ENCODE measurements around the gene HABP2.

HABP2 gene

DNA sequence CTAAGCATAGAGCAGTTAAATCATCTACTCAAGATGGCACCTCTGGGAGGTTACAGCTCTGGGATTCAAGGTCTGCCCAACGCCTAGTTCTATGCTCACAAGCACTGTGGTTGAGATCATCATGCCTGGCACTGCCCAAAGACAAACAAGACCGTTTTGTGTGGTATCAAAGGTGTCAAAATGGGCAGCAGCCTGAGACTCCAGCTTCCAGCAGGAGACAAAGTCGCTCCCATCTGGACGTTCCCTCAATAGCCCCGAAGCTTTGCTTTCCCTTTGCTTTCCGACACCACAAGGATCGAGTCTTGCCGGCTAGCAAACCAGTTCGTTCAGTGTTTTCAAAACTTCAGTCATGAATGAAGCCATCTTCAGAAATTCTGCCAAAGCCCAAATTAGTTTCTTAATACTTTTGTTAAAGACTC, 5.1 kb downstream of the HABP2 start:
- DNase-seq (ENCODE audit: low spot score) = no peak

GRCh38 chr10:113560071-113560470, 7.2 kb downstream of the HABP2 start:
- no peak for DNase-seq (ENCODE audit: low spot score)

DNA sequence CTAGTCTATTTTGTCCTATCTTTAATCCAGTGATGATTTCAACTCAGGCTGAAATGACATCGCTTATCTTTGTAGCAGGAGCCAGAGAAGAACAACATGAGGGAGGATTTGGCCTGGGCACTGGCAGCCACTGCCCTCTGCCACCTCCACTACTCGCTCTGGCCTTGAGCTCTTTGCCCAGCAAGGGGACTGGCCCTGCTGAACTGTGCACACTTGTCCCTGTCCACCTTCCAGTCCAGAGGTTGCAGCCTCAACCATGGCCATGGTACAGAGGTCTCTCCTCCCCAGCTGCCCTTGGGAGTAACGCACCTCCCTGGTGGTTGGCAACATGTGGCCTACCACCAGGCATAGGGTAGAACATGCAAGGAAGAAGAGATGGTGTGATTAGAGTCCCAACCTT, 8.4 kb downstream of the HABP2 start:
- no peak for DNase-seq (ENCODE audit: low spot score)

GRCh38 chr10:113562069-113562468, 9.2 kb downstream of the HABP2 start:
- no peak for DNase-seq (ENCODE audit: low spot score)

DNA sequence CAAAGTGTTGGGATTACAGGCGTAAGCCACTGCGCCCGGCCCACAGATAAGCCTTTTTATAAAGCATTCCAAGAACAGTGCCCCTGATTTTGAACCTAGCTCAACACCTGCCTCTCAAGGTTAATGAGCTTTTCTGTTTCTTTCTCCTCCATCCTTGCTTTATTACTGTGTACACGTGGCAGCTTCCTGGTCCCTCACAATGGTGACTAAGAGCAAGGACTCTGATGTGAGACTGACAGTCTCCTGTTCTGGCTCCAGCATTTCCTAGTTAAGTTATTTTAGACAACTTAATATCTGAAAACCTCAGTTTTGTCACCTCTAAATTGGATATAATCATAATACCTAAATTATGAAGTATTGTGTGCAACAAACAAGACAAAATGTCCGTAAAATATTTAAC, 9.9 kb downstream of the HABP2 start:
- no peak for DNase-seq (ENCODE audit: low spot score)

- DNase-seq (ENCODE audit: low spot score) = peak; percentile 51
These were observed 10.6 kb downstream of the HABP2 start for GRCh38 chr10:113563306-113564088.

DNA sequence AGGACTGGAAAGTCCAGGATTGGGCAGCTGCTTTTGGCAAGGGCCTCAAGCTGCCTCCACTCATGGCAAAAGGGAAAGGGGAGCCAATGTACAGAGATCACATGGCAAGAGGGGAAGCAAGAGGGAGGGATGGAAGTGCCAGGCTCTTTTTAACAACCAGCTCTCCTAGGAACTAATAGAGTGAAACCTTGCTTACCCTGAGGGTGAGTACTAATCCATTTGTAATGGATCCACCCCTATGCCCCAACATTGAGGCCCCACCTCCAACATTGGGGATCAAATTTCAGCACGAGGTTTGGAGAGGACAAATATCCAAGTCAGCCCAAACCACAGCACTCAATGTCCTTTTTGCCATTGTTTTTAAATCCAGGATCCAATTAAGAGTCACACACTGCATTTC, 12.5 kb downstream of the HABP2 start:
- no peak for DNase-seq (ENCODE audit: low spot score)

- DNase-seq (ENCODE audit: low spot score) = no peak
These were observed 14.0 kb downstream of the HABP2 start for GRCh38 chr10:113566888-113567287.

GRCh38 chr10:113569576-113569975, 16.7 kb downstream of the HABP2 start:
- DNase-seq (ENCODE audit: low spot score) = no peak

DNA sequence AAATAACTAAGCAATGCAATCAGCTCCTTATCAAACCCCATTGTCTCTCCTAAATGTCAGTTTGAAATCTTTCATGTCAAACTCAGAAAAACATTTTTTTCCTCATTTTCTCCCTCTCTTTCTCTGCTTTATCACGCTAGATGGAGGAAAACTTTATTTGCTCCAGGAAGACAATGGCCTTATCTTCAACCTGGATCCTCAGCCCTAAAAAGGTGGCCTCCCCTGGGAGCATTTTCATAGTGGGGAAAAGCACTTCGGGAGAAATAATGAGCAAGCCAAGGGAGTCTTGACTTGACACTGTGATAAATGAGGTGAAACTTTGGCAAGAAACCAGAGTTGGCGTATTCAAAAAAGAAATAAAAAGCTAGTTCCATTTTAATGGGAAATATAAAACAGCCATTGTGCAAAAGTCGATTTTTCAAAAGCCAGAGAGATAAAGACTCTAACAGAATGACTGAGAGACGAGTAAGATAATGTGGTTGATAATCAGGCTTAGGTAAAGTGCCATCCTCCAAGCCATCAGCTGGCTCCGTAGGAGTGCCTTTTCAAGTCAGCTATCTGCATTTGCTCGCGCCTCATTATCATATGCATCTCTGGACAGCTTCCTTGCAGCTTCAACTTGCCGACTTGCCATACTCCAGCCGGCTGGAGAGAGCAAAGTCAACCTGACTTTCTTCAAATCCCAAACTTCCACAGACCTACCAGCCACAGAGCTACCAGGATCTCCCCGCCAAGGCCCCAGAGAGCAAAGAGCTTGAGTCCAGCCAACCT, 19.9 kb downstream of the HABP2 start:
- no peak for DNase-seq (ENCODE audit: low spot score)

GRCh38 chr10:113573368-113573767, 20.5 kb downstream of the HABP2 start:
- DNase-seq (ENCODE audit: low spot score) = no peak

DNA sequence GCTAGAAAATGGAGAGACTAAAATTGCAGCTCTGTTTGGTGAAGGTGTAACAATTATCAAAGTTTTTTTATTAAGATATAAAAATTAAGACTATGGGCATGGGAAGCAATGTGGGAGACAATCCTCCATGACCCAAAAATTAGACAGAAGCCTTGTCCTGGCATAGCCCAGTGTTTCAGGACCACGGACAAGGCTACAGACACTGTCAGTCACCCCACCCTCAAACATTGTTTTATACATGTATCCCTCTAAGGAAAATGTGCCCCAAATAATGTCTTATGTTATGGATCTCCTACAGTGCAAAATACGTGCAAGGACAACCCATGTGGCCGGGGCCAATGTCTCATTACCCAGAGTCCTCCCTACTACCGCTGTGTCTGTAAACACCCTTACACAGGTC, 24.0 kb downstream of the HABP2 start:
- no peak for DNase-seq (ENCODE audit: low spot score)

DNA sequence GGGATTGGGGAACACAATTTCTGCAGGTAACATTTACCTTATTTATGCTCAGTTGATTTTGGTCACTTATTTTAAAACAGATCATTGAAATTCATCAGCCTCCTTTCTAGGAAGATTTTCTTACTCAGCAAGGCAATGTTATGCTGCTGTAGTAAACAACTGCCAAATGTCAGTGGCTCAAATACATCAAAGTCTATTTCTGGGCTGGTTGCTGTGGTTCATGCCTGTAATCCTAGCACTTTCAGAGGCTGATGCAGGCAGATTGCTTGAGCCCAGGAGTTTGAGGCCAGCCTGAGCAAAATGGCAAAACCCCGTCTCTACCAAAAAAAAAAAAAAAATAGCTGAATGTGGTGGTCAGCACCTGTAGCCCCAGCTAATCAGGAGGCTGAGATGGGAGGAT, 25.9 kb downstream of the HABP2 start:
- no peak for DNase-seq (ENCODE audit: low spot score)

DNA sequence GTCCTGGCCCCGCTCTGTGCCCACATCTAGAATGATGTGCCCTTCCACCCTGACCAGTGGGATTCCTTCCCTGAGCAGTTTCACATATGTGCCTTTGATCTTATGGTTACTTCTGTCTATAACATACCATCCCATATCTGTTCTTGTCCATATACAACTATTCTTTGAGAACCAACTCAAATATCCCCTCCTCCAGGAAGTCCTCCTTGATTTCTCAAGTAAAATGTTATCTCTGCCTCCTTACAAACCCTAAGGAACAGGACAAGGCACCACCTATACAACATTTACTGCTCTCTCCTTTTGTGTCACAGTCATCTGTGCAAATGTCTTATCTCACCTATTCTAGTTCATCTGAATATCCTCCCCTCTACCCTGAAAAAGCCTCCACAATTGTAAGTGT, 28.2 kb downstream of the HABP2 start:
- DNase-seq (ENCODE audit: low spot score) = no peak

DNA sequence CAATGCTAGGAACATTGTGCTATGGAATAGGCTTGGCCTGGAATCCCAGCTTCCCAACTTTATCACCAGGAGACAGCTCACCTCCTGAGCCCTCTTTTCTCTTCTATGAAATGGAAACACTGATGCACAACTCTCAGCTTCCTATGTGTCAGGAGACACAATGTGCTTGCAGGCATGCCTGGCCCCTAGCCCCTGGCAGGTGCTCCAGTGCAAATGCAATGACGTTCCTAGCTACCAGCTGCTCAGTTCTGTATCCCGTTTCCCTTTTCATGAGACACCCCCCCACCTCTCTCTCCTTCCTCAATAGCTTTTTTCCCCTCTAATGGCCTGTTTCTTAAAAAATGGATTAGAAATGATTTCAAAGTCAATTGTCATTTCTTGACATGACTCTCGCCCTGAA, 30.7 kb downstream of the HABP2 start:
- DNase-seq (ENCODE audit: low spot score) = no peak

DNA sequence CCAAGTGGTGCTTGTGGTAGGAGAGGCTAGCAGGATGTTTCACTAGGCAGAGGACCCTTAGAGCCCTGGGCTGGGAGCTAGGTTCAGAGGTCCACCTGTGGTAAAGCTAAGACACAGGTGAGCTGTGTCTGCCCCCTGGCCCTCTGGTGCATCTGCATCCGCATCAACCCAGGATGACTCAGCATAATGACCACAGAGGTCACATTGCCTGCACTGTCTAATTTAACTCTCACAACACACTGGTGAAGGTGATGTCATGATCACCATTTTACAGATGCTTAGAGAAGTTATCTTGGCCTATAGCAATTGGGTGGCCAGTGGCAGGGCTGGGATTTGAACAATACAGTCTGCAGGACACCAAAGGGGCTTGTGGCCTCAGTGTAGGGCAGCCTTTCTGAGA, 33.1 kb downstream of the HABP2 start:
- no peak for DNase-seq (ENCODE audit: low spot score)

DNA sequence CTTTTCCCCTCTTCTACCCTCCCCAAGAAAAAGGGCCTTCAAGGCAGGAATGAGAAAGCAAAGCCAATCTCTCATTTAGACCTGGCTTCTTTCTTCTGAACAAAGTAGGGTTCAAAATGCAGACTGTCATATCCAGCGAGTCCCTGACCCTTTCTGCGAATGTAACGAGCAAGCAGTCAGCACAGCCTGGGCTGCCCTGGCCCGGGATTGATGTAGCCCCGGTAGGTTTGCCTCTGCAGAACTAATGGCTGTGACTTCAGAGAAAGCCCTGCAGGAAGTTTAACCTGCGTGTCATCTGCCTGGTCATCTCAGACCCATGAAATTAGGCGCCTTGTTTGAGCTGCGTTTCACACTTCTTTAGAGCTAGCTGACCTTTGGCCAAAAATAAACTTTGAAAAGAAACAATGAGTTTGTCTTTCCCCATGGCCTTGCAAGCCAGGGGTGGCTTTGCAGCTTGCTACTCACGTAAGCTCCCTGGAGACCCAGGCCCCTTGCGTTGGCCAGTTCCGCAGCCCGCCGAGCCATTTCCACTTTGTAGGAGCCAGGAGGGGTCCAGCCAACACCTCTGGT, 36.4 kb downstream of the HABP2 start:
- DNase-seq (ENCODE audit: low spot score) = no peak

GRCh38 chr10:113590581-113590980, 37.7 kb downstream of the HABP2 start:
- no peak for DNase-seq (ENCODE audit: low spot score)

DNA sequence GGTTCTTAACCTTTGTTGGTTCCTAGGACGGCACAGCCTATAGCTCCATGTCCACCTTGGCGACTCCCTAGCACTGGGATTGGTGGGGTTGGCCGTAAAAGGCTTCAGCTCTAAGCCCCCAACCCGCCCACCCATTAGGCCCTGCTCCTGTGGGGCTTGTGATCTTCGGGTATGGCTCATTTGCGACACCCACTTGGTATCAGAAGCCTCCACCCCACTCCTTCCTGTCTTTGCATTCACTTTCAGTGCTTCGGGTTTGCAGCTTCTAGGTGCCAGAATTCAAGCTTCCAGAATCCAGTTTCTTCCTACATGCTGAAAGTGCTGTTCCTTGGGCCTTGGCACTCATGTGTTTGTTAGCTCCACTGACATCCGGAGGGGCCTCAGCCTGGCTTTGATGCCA, 39.5 kb downstream of the HABP2 start:
- DNase-seq (ENCODE audit: low spot score) = no peak

DNA sequence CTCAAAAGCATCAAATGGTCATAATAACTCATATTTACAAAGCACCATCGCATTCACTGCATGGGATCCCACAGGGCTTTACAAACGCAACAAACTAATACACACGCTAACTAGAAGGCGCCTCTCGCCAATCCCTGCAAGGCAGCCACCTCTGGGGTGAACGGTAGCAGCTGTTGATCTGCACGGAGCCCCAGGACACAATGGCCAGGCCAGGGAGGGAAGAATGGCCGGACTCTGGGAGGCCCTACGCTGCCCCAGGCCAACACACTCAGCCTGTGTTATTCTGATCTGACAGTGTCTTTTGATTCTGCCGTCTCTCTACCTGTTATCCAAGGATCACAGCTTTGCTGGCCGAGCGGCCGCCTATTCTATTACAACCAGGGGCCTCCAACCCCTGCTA, 41.8 kb downstream of the HABP2 start:
- DNase-seq (ENCODE audit: low spot score) = no peak

- no peak for DNase-seq (ENCODE audit: low spot score)
These were observed 47.7 kb downstream of the HABP2 start for GRCh38 chr10:113600569-113600968.

DNA sequence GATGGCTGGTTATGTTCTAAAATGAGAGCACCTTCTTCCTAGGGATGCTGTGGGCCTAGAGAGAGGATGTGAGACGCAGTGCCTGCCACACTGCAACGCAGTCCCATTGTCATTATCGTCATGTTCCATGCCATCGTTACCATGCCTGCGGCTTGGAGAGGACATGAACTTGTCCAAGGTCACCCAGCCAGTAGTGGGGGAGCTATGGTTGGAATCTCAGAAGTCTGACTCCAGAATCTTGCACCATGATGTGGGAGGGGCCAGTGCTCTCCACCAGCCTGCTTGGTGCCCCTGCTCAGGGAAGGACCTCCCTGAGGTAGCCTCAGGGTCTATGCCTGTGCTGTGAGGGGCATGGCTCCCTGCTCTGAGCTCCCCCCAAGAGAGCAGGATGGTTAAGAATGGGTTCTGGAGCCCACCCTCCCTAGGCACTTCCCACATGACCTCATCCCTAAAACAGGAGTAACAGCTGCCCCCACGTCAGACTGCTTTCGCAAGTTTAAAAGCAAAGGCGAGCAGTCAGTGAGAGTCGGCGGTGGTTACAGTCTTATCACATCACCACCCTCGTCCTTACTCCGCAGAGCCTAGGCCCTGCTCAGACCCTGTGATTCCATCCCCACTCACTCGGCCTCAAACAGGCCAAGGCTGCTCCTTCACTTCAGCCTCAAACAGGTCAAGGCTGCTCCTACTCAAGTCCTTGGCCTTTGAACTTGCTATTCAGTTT, 50.4 kb downstream of the HABP2 start:
- no peak for DNase-seq (ENCODE audit: low spot score)

DNA sequence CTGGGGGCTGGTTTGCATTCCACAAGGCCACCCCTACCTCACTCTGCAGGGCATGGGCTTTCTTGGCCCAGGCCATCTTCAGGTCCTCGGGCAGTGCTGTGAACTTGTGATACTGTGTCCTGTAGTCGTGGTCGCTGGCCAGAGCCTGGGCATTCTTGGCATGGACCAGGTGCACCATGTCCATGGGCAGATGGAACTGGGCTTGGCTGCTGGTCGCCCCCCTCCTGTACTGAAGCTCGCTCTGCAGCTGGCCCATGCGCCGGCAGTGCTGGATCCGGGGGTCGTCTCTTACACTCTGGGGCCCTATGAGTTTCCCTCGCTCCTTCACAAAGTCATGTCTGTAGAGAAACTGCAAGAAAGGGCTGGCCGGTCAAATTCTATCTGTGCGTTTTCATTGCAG, 51.7 kb downstream of the HABP2 start:
- no peak for DNase-seq (ENCODE audit: low spot score)
